ENCODE results near the gene CCNT2. TPM values are rescaled to one million over a fixed set of nuclear protein-coding genes. Genes with fewer than 3 reads are reported as not detected.
"Not testable (repeated sequence)": the region's sequence is repeated elsewhere in the genome, so short reads cannot be mapped to it uniquely, and the experiment has no call there.

The CCNT2 gene
- total and polyA plus RNA-seq, 8 donors: 29.3 to 91.4 (median 83.7) TPM

GRCh38 chr2:134899204-134899603 is 19.4 kb upstream of the CCNT2 start:
- no peaks in the 10 kb centered on the region for H3K36me3 ChIP-seq
- DNase-seq: peak in 1 of 4 donors; percentile 1
- TF ChIP-seq CTCF (IDR thresholded peaks at IDR 0.05): no peak
- no peaks in the 10 kb centered on the region for H3K4me1 ChIP-seq
- no peak for ATAC-seq
- H3K9me3 ChIP-seq: no peaks in the 10 kb centered on the region
- intact Hi-C loops (cut with DNase I): no loop called here
- H3K27ac ChIP-seq: no peak overlapping the region
- H3K4me3 ChIP-seq: no peak overlapping the region
- no peaks in the 10 kb centered on the region for H3K27me3 ChIP-seq

- H3K9me3 ChIP-seq: no peaks in the 10 kb centered on the region
These were observed 18.5 kb upstream of the CCNT2 start for GRCh38 chr2:134900151-134900550.

GRCh38 chr2:134903701-134904100 is 14.9 kb upstream of the CCNT2 start:
- H3K9me3 ChIP-seq; H3K4me3 ChIP-seq; ATAC-seq; DNase-seq; H3K27me3 ChIP-seq; H3K4me1 ChIP-seq; intact Hi-C loops (cut with DNase I); H3K27ac ChIP-seq; H3K36me3 ChIP-seq: not testable (repeated sequence)

More at GRCh38 chr2:134900151-134900550, 18.5 kb upstream of the CCNT2 start:
- TF ChIP-seq CTCF (IDR thresholded peaks at IDR 0.05): no peak
- Histone ChIP-seq H3K4me1 (no peaks in the 10 kb centered on the region), H3K27ac (no peak overlapping the region), H3K36me3 (no peaks in the 10 kb centered on the region), H3K27me3 (no peaks in the 10 kb centered on the region), H3K4me3 (no peak overlapping the region)
- ATAC-seq (no peak), DNase-seq (no peak)
- intact Hi-C loops (cut with DNase I): no loop called here

GRCh38 chr2:134905168-134905567 is 13.5 kb upstream of the CCNT2 start:
- H3K4me3 ChIP-seq: no peak overlapping the region
- peak in 2 of 4 donors; percentile 7 to 24 for DNase-seq
- ATAC-seq: peak; percentile 91
- no peaks in the 10 kb centered on the region for H3K4me1 ChIP-seq
- TF ChIP-seq CTCF (IDR thresholded peaks at IDR 0.05): no peak
- intact Hi-C loops (cut with DNase I): no loop called here
- H3K9me3 ChIP-seq: no peaks in the 10 kb centered on the region
- peak overlapping the region in 1 of 2 donors; percentile 51 for H3K27ac ChIP-seq
- no peaks in the 10 kb centered on the region for H3K27me3 ChIP-seq
- H3K36me3 ChIP-seq: no peaks in the 10 kb centered on the region

GRCh38 chr2:134906726-134907125 is 11.9 kb upstream of the CCNT2 start:
- DNase-seq (no peak), ATAC-seq (no peak)
- no peaks in the 10 kb centered on the region for H3K27me3 ChIP-seq
- no peak overlapping the region for H3K4me3 ChIP-seq
- intact Hi-C loops (cut with DNase I): no loop called here
- H3K9me3 ChIP-seq: no peaks in the 10 kb centered on the region
- no peak for TF ChIP-seq CTCF (IDR thresholded peaks at IDR 0.05)
- no peak overlapping the region for H3K27ac ChIP-seq
- H3K36me3 ChIP-seq: no peaks in the 10 kb centered on the region
- H3K4me1 ChIP-seq: no peaks in the 10 kb centered on the region

- ATAC-seq; H3K27me3 ChIP-seq; H3K4me1 ChIP-seq; intact Hi-C loops (cut with DNase I); H3K27ac ChIP-seq; H3K36me3 ChIP-seq; H3K9me3 ChIP-seq; DNase-seq; H3K4me3 ChIP-seq: not testable (repeated sequence)
These were observed 11.0 kb upstream of the CCNT2 start for GRCh38 chr2:134907441-134908116.

Data from left lung (tissue), 10 donors.